BE2C (cell line): ENCODE data around the gene PRSS38.

Experiments
- DNase-seq: peaks from one replicate; pipeline ENCODE4 v3.0.0-alpha.2; 2020
- H3K27me3 ChIP-seq: fragments of 250-450 bp; sonication (Bioruptor Pico); 2 replicates; pipeline ENCODE4 v1.5.1; 2020; ENCODE audit warnings: mild to moderate bottlenecking
- H3K36me3 ChIP-seq: fragments of 250-450 bp; sonication (Bioruptor Pico); 2 replicates; pipeline ENCODE4 v1.5.1; 2020; ENCODE audit warnings: mild to moderate bottlenecking
- H3K4me1 ChIP-seq: fragments of 250-450 bp; sonication (Bioruptor Pico); 2 replicates; pipeline ENCODE4 v1.5.1; 2020
- H3K4me3 ChIP-seq: 2 replicates; pipeline ENCODE4 v1.5.1; 2011; ENCODE audit warnings: low read depth, low read length
- H3K9me3 ChIP-seq: fragments of 250-450 bp; sonication (Bioruptor Pico); 2 replicates; pipeline ENCODE4 v1.5.1; 2020
- CTCF ChIP-seq: IDR thresholded peaks from 2 replicates; pipeline ENCODE4 v1.5.1; 2012; ENCODE audit warnings: mild to moderate bottlenecking, low read depth, low read length

Gene PRSS38

GRCh38 chr1:227794817-227795192 lies 20.7 kb upstream of the PRSS38 start:
- Histone ChIP-seq H3K36me3 (no peaks in the 10 kb centered on the region; the same call in 1 of the 2 replicates), H3K4me3 (no peak overlapping the region), H3K27me3 (no peaks in the 10 kb centered on the region), H3K4me1 (no peaks in the 10 kb centered on the region; the same call in 1 of the 2 replicates), H3K9me3 (no peaks in the 10 kb centered on the region)
- no peak for DNase-seq
- no peak for TF ChIP-seq CTCF

GRCh38 chr1:227795732-227796131 lies 19.7 kb upstream of the PRSS38 start:
- no peak for TF ChIP-seq CTCF
- H3K4me1 ChIP-seq = no peaks in the 10 kb centered on the region; the same call in 1 of the 2 replicates

GRCh38 chr1:227796359-227796915 lies 19.0 kb upstream of the PRSS38 start:
- Histone ChIP-seq H3K27me3 (no peaks in the 10 kb centered on the region), H3K36me3 (no peaks in the 10 kb centered on the region; the same call in 1 of the 2 replicates), H3K4me3 (no peak overlapping the region), H3K9me3 (no peaks in the 10 kb centered on the region), H3K4me1 (no peaks in the 10 kb centered on the region; the same call in 1 of the 2 replicates)
- no peak for DNase-seq
- no peak for TF ChIP-seq CTCF

More at GRCh38 chr1:227795732-227796131, 19.7 kb upstream of the PRSS38 start:
- H3K4me3 ChIP-seq = no peak overlapping the region
- H3K36me3 ChIP-seq = no peaks in the 10 kb centered on the region; the same call in 1 of the 2 replicates
- H3K27me3 ChIP-seq = no peaks in the 10 kb centered on the region
- no peaks in the 10 kb centered on the region for H3K9me3 ChIP-seq
- DNase-seq = no peak

GRCh38 chr1:227797144-227797543 lies 18.3 kb upstream of the PRSS38 start:
- DNase-seq = no peak
- no peaks in the 10 kb centered on the region for H3K27me3 ChIP-seq
- no peaks in the 10 kb centered on the region for H3K9me3 ChIP-seq
- no peaks in the 10 kb centered on the region; the same call in 1 of the 2 replicates for H3K4me1 ChIP-seq
- H3K36me3 ChIP-seq = no peaks in the 10 kb centered on the region; the same call in 1 of the 2 replicates
- no peak overlapping the region for H3K4me3 ChIP-seq
- TF ChIP-seq CTCF = no peak

- H3K4me1 ChIP-seq = no peaks in the 10 kb centered on the region; the same call in 1 of the 2 replicates
- DNase-seq = no peak
- no peaks in the 10 kb centered on the region; the same call in 1 of the 2 replicates for H3K36me3 ChIP-seq
- no peak overlapping the region for H3K4me3 ChIP-seq
- no peaks in the 10 kb centered on the region for H3K9me3 ChIP-seq
- no peaks in the 10 kb centered on the region; the same call in 1 of the 2 replicates for H3K27me3 ChIP-seq
- TF ChIP-seq CTCF = no peak
These were observed 17.9 kb upstream of the PRSS38 start for GRCh38 chr1:227797625-227798024.

GRCh38 chr1:227798078-227798802 lies 17.2 kb upstream of the PRSS38 start:
- H3K36me3 ChIP-seq = no peaks in the 10 kb centered on the region; the same call in 1 of the 2 replicates
- DNase-seq = no peak
- no peaks in the 10 kb centered on the region; the same call in 1 of the 2 replicates for H3K27me3 ChIP-seq
- no peaks in the 10 kb centered on the region for H3K9me3 ChIP-seq
- no peak for TF ChIP-seq CTCF
- no peak overlapping the region for H3K4me3 ChIP-seq
- H3K4me1 ChIP-seq = no peaks in the 10 kb centered on the region; the same call in 1 of the 2 replicates
